PC-3 (cell line): ENCODE results near the gene CRLF1. TPM values are rescaled to one million over a fixed set of nuclear protein-coding genes. Genes with fewer than 3 reads are reported as not detected.

ENCODE experiments used
- ATAC-seq: fragments of 200-7000 bp; cut with Tn5 transposase; 2 replicates; pipeline ENCODE4 v1.9.1; 2020; ENCODE audit warnings: mild to moderate bottlenecking, moderate library complexity
- BruUV-seq: library from RNA; stranded (reverse); fragments of 400-500 nt; replicated peaks from 2 replicates; lab custom pipeline; 2021; lab: Mats Ljungman, UMichigan
- CTCF ChIA-PET: fragments of 300-600 bp; sonication (Branson Sonifier 250); formaldehyde crosslinking; loops from one replicate; lab custom pipeline; 2022; ENCODE audit warnings: antibody characterized with exemption; lab: Charles Lee
- POLR2A ChIA-PET: fragments of 300-600 bp; sonication (Branson Sonifier 250); formaldehyde crosslinking; loops from one replicate; lab custom pipeline; 2022; ENCODE audit warnings: antibody characterized with exemption; ENCODE audit not compliant: unreplicated experiment; lab: Charles Lee
- DNase-seq: peaks from one replicate; pipeline ENCODE4 v3.0.0-alpha.2; 2015
- H2AFZ ChIP-seq: fragments of 300-600 bp; sonication (generic); 2 replicates; pipeline ENCODE4 v1.6.0; 2016; ENCODE audit warnings: antibody characterized with exemption, low read length
- H3F3A ChIP-seq: fragments of 300-600 bp; sonication (generic); one replicate; pipeline ENCODE4 v1.6.0; 2017; ENCODE audit warnings: antibody characterized with exemption, low read length, control low read depth, mild to moderate bottlenecking; ENCODE audit not compliant: unreplicated experiment
- H3K27ac ChIP-seq: fragments of 300-600 bp; sonication (generic); 2 replicates; pipeline ENCODE4 v1.5.1; 2016; ENCODE audit warnings: mild to moderate bottlenecking, low read length
- H3K27me3 ChIP-seq: fragments of 300-600 bp; sonication (generic); 2 replicates; pipeline ENCODE4 v1.6.1; 2016; ENCODE audit warnings: low read length, mixed read lengths
- H3K36me3 ChIP-seq: fragments of 300-600 bp; sonication (generic); 2 replicates; pipeline ENCODE4 v1.6.1; 2016; ENCODE audit warnings: low read depth, mixed run types, low read length, mixed read lengths
- H3K4me1 ChIP-seq: fragments of 300-600 bp; sonication (generic); 2 replicates; pipeline ENCODE4 v1.5.1; 2016; ENCODE audit warnings: low read length; ENCODE audit not compliant: insufficient read depth
- H3K4me2 ChIP-seq: fragments of 300-600 bp; sonication (generic); 2 replicates; pipeline ENCODE4 v1.6.0; 2016; ENCODE audit warnings: low read length
- H3K4me3 ChIP-seq: fragments of 300-600 bp; sonication (generic); 2 replicates; pipeline ENCODE4 v1.5.1; 2016; ENCODE audit warnings: mild to moderate bottlenecking, low read length, mixed read lengths
- H3K79me2 ChIP-seq: fragments of 300-600 bp; sonication (generic); 2 replicates; pipeline ENCODE4 v1.6.1; 2017; ENCODE audit warnings: low read length, mixed read lengths
- H3K9ac ChIP-seq: fragments of 300-600 bp; sonication (generic); 2 replicates; pipeline ENCODE4 v1.6.0; 2016; ENCODE audit warnings: mild to moderate bottlenecking, low read length
- H3K9me2 ChIP-seq: fragments of 300-600 bp; sonication (generic); replicated peaks from 2 replicates; pipeline ENCODE4 v1.6.1; 2016; ENCODE audit warnings: mixed run types, low read length, mixed read lengths
- H3K9me3 ChIP-seq: fragments of 300-600 bp; sonication (generic); 2 replicates; pipeline ENCODE4 v1.6.1; 2016; ENCODE audit warnings: low read length, mixed read lengths
- H4K20me1 ChIP-seq: fragments of 300-600 bp; sonication (generic); 2 replicates; pipeline ENCODE4 v1.6.1; 2016; ENCODE audit warnings: low read length, mixed read lengths
- CTCF ChIP-seq: fragments of 300-600 bp; sonication (generic); conservative IDR thresholded peaks from 2 replicates; pipeline ENCODE4 v1.5.1; 2017; ENCODE audit warnings: antibody characterized with exemption, low read depth, mild to moderate bottlenecking, low read length
- EZH2 ChIP-seq: fragments of 300-600 bp; sonication (generic); IDR thresholded peaks from one replicate; pipeline ENCODE4 v1.6.1; 2017; ENCODE audit warnings: antibody characterized with exemption, mild to moderate bottlenecking, low read length; ENCODE audit not compliant: unreplicated experiment
- EZH2phosphoT487 ChIP-seq: fragments of 300-600 bp; sonication (generic); IDR thresholded peaks from 2 replicates; pipeline ENCODE4 v1.6.1; 2018; ENCODE audit warnings: mild to moderate bottlenecking, antibody characterized with exemption, low read length, borderline replicate concordance
- intact Hi-C: fragments of 100-400 bp; cut with micrococcal nuclease; formaldehyde crosslinking; loops from 2 replicates; pipeline ENCODE4 v1.9.0; 2023
- total RNA-seq: library from RNA; depleted of rRNA; stranded (reverse); fragments of >200 nt; gene quantifications from 2 replicates; pipeline ENCODE4 v1.2.3, GENCODE V29; 2014

The CRLF1 gene
- total RNA-seq, 1 experiment from 2014 or later: 2.6 TPM

- ChIA-PET CTCF (no interaction called here), POLR2A (no interaction called here)
- Histone ChIP-seq H3K9ac (no peak overlapping the region), H3K79me2 (no peaks in the 10 kb centered on the region), H3K27me3 (peaks cover 91% of the 10 kb centered on the region), H2AFZ (no peak overlapping the region), H3K4me1 (peaks cover 9% of the 10 kb centered on the region; the same call in 1 of the 2 replicates), H4K20me1 (no peaks in the 10 kb centered on the region), H3F3A (peaks cover 5% of the 10 kb centered on the region), H3K9me2 (no peaks in the 10 kb centered on the region), H3K4me2 (no peak overlapping the region), H3K9me3 (no peaks in the 10 kb centered on the region), H3K27ac (no peak overlapping the region), H3K36me3 (no peaks in the 10 kb centered on the region), H3K4me3 (no peak overlapping the region)
- intact Hi-C loops: loop anchor here (10.0 kb wide), 1 partner anchor 165 kb away; no protein-coding TSS in a partner anchor
- TF ChIP-seq CTCF (no peak), EZH2 (no peak), EZH2phosphoT487 (no peak)
- ATAC-seq: no peak
- DNase-seq: no peak
- no TSS peak for BruUV-seq
Measured at GRCh38 chr19:18609717-18610051, 3.1 kb upstream of the CRLF1 start.

GRCh38 chr19:18608805-18609716 is 2.5 kb upstream of the CRLF1 start:
- Histone ChIP-seq H3K9ac (no peak overlapping the region), H3K27ac (no peak overlapping the region), H3K9me3 (no peaks in the 10 kb centered on the region), H3K27me3 (peaks cover 90% of the 10 kb centered on the region), H3K9me2 (no peaks in the 10 kb centered on the region), H3K4me2 (no peak overlapping the region), H3F3A (peaks cover 5% of the 10 kb centered on the region), H2AFZ (no peak overlapping the region), H3K36me3 (no peaks in the 10 kb centered on the region), H3K4me1 (peaks cover 9% of the 10 kb centered on the region; the same call in 1 of the 2 replicates), H3K79me2 (no peaks in the 10 kb centered on the region), H4K20me1 (no peaks in the 10 kb centered on the region), H3K4me3 (no peak overlapping the region)
- ChIA-PET CTCF (no interaction called here), POLR2A (no interaction called here)
- ATAC-seq: no peak
- TF ChIP-seq EZH2phosphoT487 (no peak), EZH2 (no peak), CTCF (no peak)
- intact Hi-C loops: loop anchor here (10.0 kb wide), 1 partner anchor 166 kb away; no protein-coding TSS in a partner anchor
- DNase-seq: no peak
- no TSS peak for BruUV-seq
